H1 (cell line): ENCODE results near the gene MXD3. TPM values are rescaled to one million over a fixed set of nuclear protein-coding genes. Genes with fewer than 3 reads are reported as not detected.

Experiments
- CTCF ChIA-PET: fragments of 300-600 bp; sonication (Branson Sonifier 250); formaldehyde crosslinking; loops from one replicate; lab custom pipeline; 2021; ENCODE audit not compliant: partially characterized antibody; lab: Charles Lee
- POLR2A ChIA-PET: fragments of 300-600 bp; sonication (Branson Sonifier 250); formaldehyde crosslinking; loops from one replicate; lab custom pipeline; 2021; ENCODE audit warnings: inconsistent platforms; ENCODE audit not compliant: partially characterized antibody; lab: Charles Lee
- DNase-seq, 2 experiments: peaks; one replicate each; pipeline versions ENCODE4 v3.0.0 to v3.0.0-alpha.2; 2010 to 2022; ENCODE audit warnings: low spot score in 2 of 2, low read depth in 1 of 2, mixed read lengths in 1 of 2
- FAIRE-seq: peaks from 2 replicates; lab custom pipeline; 2011; peaks lifted over from hg19 to GRCh38; lab: Jason Lieb, UNC
- H2AFZ ChIP-seq: 2 replicates; pipeline ENCODE4 v1.8.1; 2012; ENCODE audit warnings: low read length, inconsistent platforms
- H2AK5ac ChIP-seq: 2 replicates; pipeline ENCODE4 v1.6.1; 2013; ENCODE audit warnings: low read depth, low read length
- H2BK120ac ChIP-seq: replicated peaks from 2 replicates; pipeline ENCODE3; 2013; ENCODE audit warnings: low read depth, low read length, inconsistent platforms
- H2BK12ac ChIP-seq: 2 replicates; pipeline ENCODE4 v1.6.1; 2013; ENCODE audit warnings: low read depth, low read length
- H2BK15ac ChIP-seq: 2 replicates; pipeline ENCODE4 v1.6.1; 2013; ENCODE audit warnings: low read length
- H2BK20ac ChIP-seq: 2 replicates; pipeline ENCODE4 v1.6.1; 2013; ENCODE audit warnings: low read length
- H2BK5ac ChIP-seq: 2 replicates; pipeline ENCODE4 v1.6.1; 2013; ENCODE audit warnings: low read depth, low read length
- H3K14ac ChIP-seq: 2 replicates; pipeline ENCODE4 v1.6.1; 2013; ENCODE audit warnings: inconsistent platforms; ENCODE audit not compliant: insufficient read length
- H3K18ac ChIP-seq: 2 replicates; pipeline ENCODE4 v1.6.1; 2013; ENCODE audit warnings: low read length; ENCODE audit errors: extremely low read depth
- H3K23ac ChIP-seq: 2 replicates; pipeline ENCODE4 v1.6.1; 2013; ENCODE audit warnings: inconsistent platforms; ENCODE audit not compliant: insufficient read length
- H3K23me2 ChIP-seq: 2 replicates; pipeline ENCODE4 v1.6.1; 2013; ENCODE audit warnings: low read depth, low read length
- H3K27ac ChIP-seq: 2 replicates; pipeline ENCODE4 v1.6.1; 2011; ENCODE audit warnings: low read depth, low read length, inconsistent platforms
- H3K27me3 ChIP-seq, 4 experiments: replicated peaks in 1 of 4; 1 replicate in 1 of 4; 2 replicates in 3 of 4; pipeline versions ENCODE4 v1.6.1 to v1.8.1; 2011 to 2013; ENCODE audit warnings: low read length in 3 of 4, mild to moderate bottlenecking in 3 of 4, inconsistent platforms in 2 of 4, mixed read lengths in 2 of 4, moderate library complexity in 1 of 4; ENCODE audit not compliant: control insufficient read depth in 3 of 4, insufficient read depth in 3 of 4; ENCODE audit errors: extremely low read depth in 1 of 4
- H3K36me3 ChIP-seq, 4 experiments: 2 replicates each; pipeline versions ENCODE4 v1.6.1 to v1.8.1; 2011 to 2013; ENCODE audit warnings: mild to moderate bottlenecking in 4 of 4, low read length in 3 of 4, moderate library complexity in 2 of 4, control low read depth in 1 of 4, inconsistent platforms in 1 of 4; ENCODE audit not compliant: insufficient read depth in 4 of 4, control insufficient read depth in 2 of 4
- H3K4ac ChIP-seq: replicated peaks from 2 replicates; pipeline ENCODE3; 2013; ENCODE audit warnings: low read length, low read depth, mixed read lengths, inconsistent platforms; ENCODE audit not compliant: insufficient read length
- H3K4me1 ChIP-seq, 4 experiments: replicated peaks in 1 of 4; 1 replicate in 1 of 4; 2 replicates in 3 of 4; pipeline versions ENCODE4 v1.6.1 to v1.8.1; 2011 to 2013; ENCODE audit warnings: low read length in 3 of 4, inconsistent platforms in 2 of 4, mixed read lengths in 1 of 4; ENCODE audit not compliant: insufficient read depth in 4 of 4, control insufficient read depth in 3 of 4
- H3K4me2 ChIP-seq, 2 experiments: 2 replicates each; pipeline versions ENCODE4 v1.6.1 to v1.8.1; 2011 to 2013; ENCODE audit warnings: low read depth in 2 of 2, low read length in 2 of 2, control low read depth in 1 of 2, inconsistent platforms in 1 of 2, mild to moderate bottlenecking in 1 of 2; ENCODE audit not compliant: insufficient read depth in 1 of 2
- H3K4me3 ChIP-seq, 4 experiments: fragments of 200-600, 300-600 bp in 1 of 4; sonication (generic), shearing (Covaris generic), sonication (Bioruptor Twin) in 1 of 4; 2 replicates each; pipeline versions ENCODE4 v1.5.1 to v1.8.1; 2011 to 2016; ENCODE audit warnings: low read length in 4 of 4, low read depth in 3 of 4, control low read depth in 2 of 4, inconsistent platforms in 2 of 4, mild to moderate bottlenecking in 2 of 4, mixed read lengths in 1 of 4, moderate library complexity in 1 of 4; ENCODE audit not compliant: insufficient read depth in 2 of 4; ENCODE audit errors: extremely low read depth in 1 of 4
- H3K56ac ChIP-seq: replicated peaks from 2 replicates; pipeline ENCODE3; 2013; ENCODE audit warnings: low read depth, mild to moderate bottlenecking, mixed read lengths, low read length, inconsistent platforms; ENCODE audit not compliant: insufficient read length
- H3K79me1 ChIP-seq: 2 replicates; pipeline ENCODE4 v1.6.1; 2013; ENCODE audit warnings: low read depth, low read length, control low read depth
- H3K79me2 ChIP-seq, 2 experiments: 2 replicates each; pipeline versions ENCODE4 v1.6.1 to v1.8.1; 2012 to 2013; ENCODE audit warnings: low read length in 2 of 2, mild to moderate bottlenecking in 2 of 2, inconsistent platforms in 1 of 2; ENCODE audit not compliant: insufficient read depth in 2 of 2, control insufficient read depth in 1 of 2
- H3K9ac ChIP-seq, 4 experiments: replicated peaks in 1 of 4; 1 replicate in 1 of 4; 2 replicates in 3 of 4; pipeline versions ENCODE4 v1.6.1 to v1.8.1; 2011 to 2013; ENCODE audit warnings: low read depth in 3 of 4, low read length in 3 of 4, control low read depth in 2 of 4, mild to moderate bottlenecking in 2 of 4, moderate library complexity in 2 of 4, inconsistent platforms in 1 of 4; ENCODE audit errors: extremely low read depth in 1 of 4
- H3K9me3 ChIP-seq, 2 experiments: 2 replicates each; pipeline versions ENCODE4 v1.6.1 to v1.8.1; 2012 to 2013; ENCODE audit warnings: mild to moderate bottlenecking in 2 of 2, moderate library complexity in 2 of 2, control low read depth in 1 of 2, inconsistent platforms in 1 of 2, low read depth in 1 of 2, low read length in 1 of 2, mixed read lengths in 1 of 2; ENCODE audit not compliant: insufficient read depth in 2 of 2
- H4K20me1 ChIP-seq, 2 experiments: replicated peaks in 1 of 2; 2 replicates each; pipeline versions ENCODE3 to v1.8.1; 2011 to 2013; ENCODE audit warnings: inconsistent platforms in 2 of 2, low read length in 2 of 2, mild to moderate bottlenecking in 1 of 2; ENCODE audit not compliant: insufficient read depth in 2 of 2, control insufficient read depth in 1 of 2
- H4K5ac ChIP-seq: 2 replicates; pipeline ENCODE4 v1.6.1; 2013; ENCODE audit warnings: low read length, low read depth, mixed read lengths, inconsistent platforms; ENCODE audit not compliant: insufficient read length
- H4K8ac ChIP-seq: 2 replicates; pipeline ENCODE4 v1.8.0; 2013; ENCODE audit warnings: mild to moderate bottlenecking, moderate library complexity, low read length, inconsistent platforms; ENCODE audit not compliant: insufficient read depth; ENCODE audit errors: extremely low read depth
- H4K91ac ChIP-seq: replicated peaks from 2 replicates; pipeline ENCODE3; 2013; ENCODE audit warnings: low read length, mixed read lengths, inconsistent platforms; ENCODE audit not compliant: insufficient read length
- ATF2 ChIP-seq: IDR thresholded peaks from 2 replicates; pipeline ENCODE4 v1.6.1; 2012; ENCODE audit warnings: low read length, inconsistent platforms
- BACH1 ChIP-seq: IDR thresholded peaks from 2 replicates; pipeline ENCODE4 v1.6.1; 2012; ENCODE audit warnings: low read length, improper control_type of control experiment
- CBX5 ChIP-seq: fragments of 300-800, 300-1000 bp; sonication (generic); IDR thresholded peaks from 2 replicates; pipeline ENCODE4 v1.7.1; 2016; ENCODE audit warnings: antibody characterized with exemption, low read length, low read depth
- CHD1 ChIP-seq: IDR thresholded peaks from 2 replicates; pipeline ENCODE4 v1.6.1; 2012; ENCODE audit warnings: low read depth, low read length, improper control_type of control experiment
- CTBP2 ChIP-seq: IDR thresholded peaks from 2 replicates; pipeline ENCODE4 v1.7.0; 2011; ENCODE audit warnings: borderline replicate concordance, mild to moderate bottlenecking, moderate library complexity, mixed read lengths, low read length; ENCODE audit not compliant: insufficient read depth, insufficient read length
- FOSL1 ChIP-seq: IDR thresholded peaks from 2 replicates; pipeline ENCODE4 v1.6.1; 2011; ENCODE audit warnings: mild to moderate bottlenecking, low read depth, low read length, moderate library complexity; ENCODE audit not compliant: insufficient read depth
- GTF2F1 ChIP-seq: IDR thresholded peaks from 2 replicates; pipeline ENCODE4 v1.6.1; 2012; ENCODE audit warnings: low read depth, low read length, improper control_type of control experiment, borderline replicate concordance
- HDAC6 ChIP-seq: IDR thresholded peaks from one replicate; pipeline ENCODE4 v1.7.1; 2012; ENCODE audit warnings: low read depth, mild to moderate bottlenecking, inconsistent platforms, low read length, moderate library complexity
- PHF8 ChIP-seq: fragments of 200-600 bp; sonication (generic); conservative IDR thresholded peaks from 2 replicates; pipeline ENCODE4 v1.7.1; 2012; ENCODE audit warnings: low read depth, mild to moderate bottlenecking, inconsistent platforms, low read length, moderate library complexity
- SIX5 ChIP-seq: IDR thresholded peaks from 2 replicates; pipeline ENCODE4 v1.6.1; 2011; ENCODE audit warnings: mild to moderate bottlenecking, low read depth, low read length
- WGBS, 2 experiments: shearing (Covaris generic) in 1 of 2; methylation state at CpG; one replicate each; pipeline versions ENCODE4 v1.1.6 to v1.1.7; 2013 to 2015; ENCODE audit warnings: low lambda C conversion rate in 2 of 2, mixed read lengths in 2 of 2, inconsistent platforms in 1 of 2, low coverage in 1 of 2, missing lambda C conversion rate in 1 of 2; ENCODE audit not compliant: insufficient replicate concordance in 2 of 2, insufficient coverage in 1 of 2, insufficient read length in 1 of 2; ENCODE audit errors: extremely low coverage in 1 of 2, missing lambda C conversion rate in 1 of 2; 5-methylcytosine and 5-hydroxymethylcytosine counted together
- polyA plus RNA-seq, 7 experiments: library from polyadenylated mRNA; depleted of rRNA in 3 of 7; stranded (reverse) in 5 of 7; unstranded in 2 of 7; fragments of >200 nt in 5 of 7; fragments of 200-250 nt in 2 of 7; gene quantifications; 1 replicate in 5 of 7; 2 replicates in 1 of 7; 4 replicates in 1 of 7; pipeline versions ENCODE4 v1.2.1 to v1.2.3, GENCODE V29; 2011 to 2013; ENCODE audit warnings: missing spikeins in 2 of 7, mixed read lengths in 2 of 7
- total RNA-seq: library from RNA; stranded (reverse); fragmentation: NEBNext Ultra II Directional; extraction: Animal tissue kit (Norgen Biotek cat#: 25700); gene quantifications from 2 replicates; pipeline ENCODE4 v1.2.1, GENCODE V29; 2021

MXD3 gene
- total and polyA plus RNA-seq, 2 of the 8 experiments (the other 6 are each of a cell fraction or from before 2014, with no cell fraction given): 6.5 to 7.7 TPM

- FAIRE-seq: no peak
- peaks cover 14 to 27% (median 21%) of the 10 kb centered on the region in 4 experiments for H3K36me3 ChIP-seq
- H3K4me3 ChIP-seq: no peak overlapping the region
These were observed 19.5 kb upstream of the MXD3 start for GRCh38 chr5:177330991-177331842.

More at GRCh38 chr5:177330991-177331842, 19.5 kb upstream of the MXD3 start:
- peaks cover 0 to 2% (median 0%) of the 10 kb centered on the region in 4 experiments; a peak in 4 of 7 replicates for H3K4me1 ChIP-seq
- ChIA-PET POLR2A (interaction anchor here (1.2 to 2.5 kb wide), 4 partner anchors 13 to 119 kb away, joined by 4 to 7 read pairs (median 5); partner anchors contain the start of gene LMAN2), CTCF (interaction anchor here (1.2 to 10.3 kb wide), 4 partner anchors 14 to 73 kb away, joined by 3 to 100 read pairs (median 5); no protein-coding TSS in a partner anchor)
- H3K27ac ChIP-seq: no peak overlapping the region
- no peak overlapping the region for H2AFZ ChIP-seq
- no peak overlapping the region for H2BK120ac ChIP-seq
- no peaks in the 10 kb centered on the region for H3K27me3 ChIP-seq
- no peaks in the 10 kb centered on the region for H3K23me2 ChIP-seq
- no peak overlapping the region for H3K23ac ChIP-seq
- no peak overlapping the region for H3K18ac ChIP-seq
- H3K56ac ChIP-seq: no peak overlapping the region
- H3K79me1 ChIP-seq: no peaks in the 10 kb centered on the region
- H3K14ac ChIP-seq: no peak overlapping the region
- H2BK5ac ChIP-seq: no peak overlapping the region
- no peak overlapping the region for H2AK5ac ChIP-seq
- H3K79me2 ChIP-seq: no peaks in the 10 kb centered on the region
- no peak overlapping the region for H3K9ac ChIP-seq
- H3K4me2 ChIP-seq: no peak overlapping the region
- H4K5ac ChIP-seq: no peak overlapping the region
- DNase-seq: no peak
- no peaks in the 10 kb centered on the region for H3K9me3 ChIP-seq
- H4K91ac ChIP-seq: no peak overlapping the region
- H2BK20ac ChIP-seq: no peak overlapping the region
- no peak overlapping the region for H2BK12ac ChIP-seq
- peaks cover 0 to 6% of the 10 kb centered on the region in 2 experiments for H4K20me1 ChIP-seq
- no peak overlapping the region for H4K8ac ChIP-seq
- H2BK15ac ChIP-seq: no peak overlapping the region
- no peak overlapping the region for H3K4ac ChIP-seq
- 94% methylated on average over 27 of the region's 27 CpGs; no CpG with 5 or more reads in 1 of the 2 experiments for WGBS, 2 experiments
- TF ChIP-seq FOSL1 (no peak), SIX5 (no peak), HDAC6 (no peak), CTBP2 (no peak), PHF8 (no peak), CHD1 (no peak), BACH1 (no peak), GTF2F1 (no peak), ATF2 (no peak), CBX5 (no peak)
